ENCODE data around the gene GUCD1.

DNA sequence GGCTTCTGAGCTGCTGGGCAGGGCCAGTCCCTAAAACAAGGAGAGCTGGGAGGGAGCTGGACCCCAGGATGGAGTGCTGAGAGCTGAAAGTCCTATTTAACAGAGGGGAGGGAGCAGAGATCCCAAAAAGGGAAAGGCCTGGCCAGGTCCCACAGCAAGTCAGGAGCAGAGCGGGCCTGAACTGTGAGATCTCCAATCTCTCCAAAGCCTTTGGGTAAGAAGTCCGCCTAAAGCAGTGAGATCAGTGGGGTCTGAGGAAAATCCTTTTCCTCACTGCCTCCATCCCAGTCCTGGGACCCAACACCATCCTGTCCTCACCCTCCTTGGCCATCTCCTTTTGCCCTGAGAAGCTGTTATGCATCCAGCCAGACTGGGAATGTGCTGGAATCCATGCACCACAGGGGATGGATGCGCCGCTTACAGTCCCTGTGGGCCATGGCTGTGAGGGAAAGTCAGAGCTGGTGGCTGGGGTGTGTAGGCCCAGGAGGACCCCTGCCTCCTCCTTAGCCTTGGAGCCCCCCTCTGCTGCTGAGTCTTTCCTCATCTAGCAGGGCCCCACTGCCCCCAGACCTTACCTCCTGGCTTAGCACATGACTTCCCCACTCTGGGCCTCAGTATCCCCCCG is 29.3 kb upstream of the GUCD1 start:
- TF ChIP-seq, protein P1, sequence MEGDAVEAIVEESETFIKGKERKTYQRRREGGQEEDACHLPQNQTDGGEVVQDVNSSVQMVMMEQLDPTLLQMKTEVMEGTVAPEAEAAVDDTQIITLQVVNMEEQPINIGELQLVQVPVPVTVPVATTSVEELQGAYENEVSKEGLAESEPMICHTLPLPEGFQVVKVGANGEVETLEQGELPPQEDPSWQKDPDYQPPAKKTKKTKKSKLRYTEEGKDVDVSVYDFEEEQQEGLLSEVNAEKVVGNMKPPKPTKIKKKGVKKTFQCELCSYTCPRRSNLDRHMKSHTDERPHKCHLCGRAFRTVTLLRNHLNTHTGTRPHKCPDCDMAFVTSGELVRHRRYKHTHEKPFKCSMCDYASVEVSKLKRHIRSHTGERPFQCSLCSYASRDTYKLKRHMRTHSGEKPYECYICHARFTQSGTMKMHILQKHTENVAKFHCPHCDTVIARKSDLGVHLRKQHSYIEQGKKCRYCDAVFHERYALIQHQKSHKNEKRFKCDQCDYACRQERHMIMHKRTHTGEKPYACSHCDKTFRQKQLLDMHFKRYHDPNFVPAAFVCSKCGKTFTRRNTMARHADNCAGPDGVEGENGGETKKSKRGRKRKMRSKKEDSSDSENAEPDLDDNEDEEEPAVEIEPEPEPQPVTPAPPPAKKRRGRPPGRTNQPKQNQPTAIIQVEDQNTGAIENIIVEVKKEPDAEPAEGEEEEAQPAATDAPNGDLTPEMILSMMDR (IDR thresholded peaks at IDR 0.05), result no peak
- no peak for TF ChIP-seq POLR2A (IDR thresholded peaks at IDR 0.05)

Measured in adrenal gland (tissue), 5 donors.